Pancreas (tissue), 10 donors: ENCODE measurements around the gene ZNF511. TPM values are rescaled to one million over a fixed set of nuclear protein-coding genes. Genes with fewer than 3 reads are reported as not detected.
A peak's percentile ranks its signal among the peaks of the same experiment; 100 is the strongest.
"Not testable (repeated sequence)": the region's sequence is repeated elsewhere in the genome, so short reads cannot be mapped to it uniquely, and the experiment has no call there.

Source experiments
- ATAC-seq, 4 donors: fragments of 200-7000 bp; cut with Tn5 transposase; one replicate each; pipeline versions ENCODE4 v1.8.0 to v1.9.1; 2020; ENCODE audit warnings: mild to moderate bottlenecking in 4 of 4, moderate library complexity in 4 of 4
- DNase-seq, 6 donors: peaks; one replicate each; pipeline ENCODE4 v3.0.0-alpha.2; 2020
- FAIRE-seq: peaks from 2 replicates; lab custom pipeline; 2012; peaks lifted over from hg19 to GRCh38; lab: Jason Lieb, UNC
- H3K27ac ChIP-seq, 4 donors: fragments of 200-600 bp; sonication (generic); 1 replicate in 3 of 4; 2 replicates in 1 of 4; pipeline versions ENCODE4 v1.5.0 to v1.8.0; 2020
- H3K27me3 ChIP-seq, 4 donors: fragments of 200-600 bp; one replicate each; pipeline ENCODE4 v1.8.0; 2021
- H3K36me3 ChIP-seq, 3 donors: fragments of 200-600 bp; sonication (generic) in 1 of 3; one replicate each; pipeline versions ENCODE4 v1.5.0 to v1.8.0; 2020 to 2021
- H3K4me1 ChIP-seq, 3 donors: fragments of 200-600 bp; one replicate each; pipeline ENCODE4 v1.8.0; 2021
- H3K4me3 ChIP-seq, 4 donors: fragments of 200-600 bp; sonication (generic) in 2 of 4; one replicate each; pipeline versions ENCODE4 v1.5.0 to v1.8.0; 2020 to 2021
- H3K9me3 ChIP-seq, 4 donors: fragments of 200-600 bp; one replicate each; pipeline ENCODE4 v1.8.0; 2021
- CTCF ChIP-seq, 4 donors: fragments of 200-600 bp; sonication (generic) in 3 of 4; IDR thresholded peaks; one replicate each; pipeline versions ENCODE4 v1.5.0 to v1.8.0; 2021; ENCODE audit warnings: antibody characterized with exemption in 4 of 4
- WGBS, 2 donors: extraction: QIAGEN DNeasy Blood & Tissue Kit; methylation state at CpG; one replicate each; pipeline ENCODE4 v1.1.7; 2013; 5-methylcytosine and 5-hydroxymethylcytosine counted together
- intact Hi-C, 3 donors: fragments of 100-400 bp; cut with DNase I; formaldehyde crosslinking; loops; one replicate each; pipeline versions ENCODE4 v1.11.1 to v1.14.2; 2022
- polyA plus RNA-seq, 2 donors: library from polyadenylated mRNA; stranded (reverse); fragments of 200-250 nt; gene quantifications; one replicate each; pipeline ENCODE4 v1.2.3, GENCODE V29; 2013
- total RNA-seq, 6 donors: library from RNA; stranded (reverse); fragmentation: NEBNext Ultra II Directional in 4 of 6; extraction: Animal tissue kit (Norgen Biotek cat#: 25700) in 4 of 6; gene quantifications; one replicate each; pipeline versions ENCODE4 v1.2.1 to v1.2.4, GENCODE V29; 2021 to 2023
- donor health status: healthy with polysubstance abuse.
- donor health status: DM: no; HTN: no; CAD: no; lungs with moderate emphysema.
- donor health status: DM: no; HTN: no; CAD: no.
- donor health status: control.
- donor health status: control.
- donor health status: Bipolar disorder and iron deficiency.
- donor health status: DM: yes; HTN: yes; CAD: no.
- donor health status: DM: no; HTN: no; CAD: no.
- donor health status: DM: no; HTN: no; CAD: no.
- donor health status: DM: yes; HTN: yes; CAD: no.

Gene ZNF511
- total and polyA plus RNA-seq, 8 donors: 13.3 to 40.3 (median 17.3) TPM

GRCh38 chr10:133315847-133316246, 7.1 kb downstream of the ZNF511 start:
- no peak for FAIRE-seq
- Histone ChIP-seq H3K4me3 (no peak overlapping the region), H3K36me3 (peaks cover 0 to 11% (median 4%) of the 10 kb centered on the region in 3 donors), H3K9me3 (no peaks in the 10 kb centered on the region), H3K27ac (no peak overlapping the region), H3K27me3 (no peaks in the 10 kb centered on the region), H3K4me1 (no peaks in the 10 kb centered on the region)
- no peak for ATAC-seq
- TF ChIP-seq CTCF (IDR thresholded peaks at IDR 0.05): no peak
- intact Hi-C loops: no loop called here
- 86 to 88% methylated on average over 5 of the region's 5 CpGs for WGBS, 2 donors
- DNase-seq: no peak

GRCh38 chr10:133316266-133316665, 7.6 kb downstream of the ZNF511 start:
- no peak overlapping the region for H3K27ac ChIP-seq
- no peaks in the 10 kb centered on the region for H3K9me3 ChIP-seq
- H3K4me3 ChIP-seq: no peak overlapping the region
- intact Hi-C loops: no loop called here
- 86 to 92% methylated on average over 9 of the region's 9 CpGs for WGBS, 2 donors
- H3K4me1 ChIP-seq: no peaks in the 10 kb centered on the region
- no peaks in the 10 kb centered on the region for H3K27me3 ChIP-seq
- ATAC-seq (no peak), FAIRE-seq (no peak), DNase-seq (no peak)
- no peak for TF ChIP-seq CTCF (IDR thresholded peaks at IDR 0.05)
- H3K36me3 ChIP-seq: peaks cover 0 to 11% (median 4%) of the 10 kb centered on the region in 3 donors

GRCh38 chr10:133316732-133317131, 8.0 kb downstream of the ZNF511 start:
- no peak overlapping the region for H3K27ac ChIP-seq
- H3K4me3 ChIP-seq: no peak overlapping the region
- no peak for TF ChIP-seq CTCF (IDR thresholded peaks at IDR 0.05)
- intact Hi-C loops: no loop called here
- no peaks in the 10 kb centered on the region for H3K9me3 ChIP-seq
- peaks cover 0 to 9% (median 4%) of the 10 kb centered on the region in 3 donors for H3K36me3 ChIP-seq
- no peak for DNase-seq
- no peak for ATAC-seq
- H3K27me3 ChIP-seq: no peaks in the 10 kb centered on the region
- H3K4me1 ChIP-seq: no peaks in the 10 kb centered on the region
- WGBS, 2 donors: 68 to 75% methylated on average over 7 of the region's 7 CpGs
- FAIRE-seq: no peak

GRCh38 chr10:133318494-133319127, 9.9 kb downstream of the ZNF511 start:
- WGBS, 2 donors: 6 to 9% methylated on average over 42 to 51 of the region's 51 CpGs
- Histone ChIP-seq H3K36me3 (no peaks in the 10 kb centered on the region), H3K4me3 (peak overlapping the region in 2 of 4 donors; percentile 25 to 45), H3K27ac (no peak overlapping the region), H3K4me1 (no peaks in the 10 kb centered on the region), H3K27me3 (no peaks in the 10 kb centered on the region), H3K9me3 (no peaks in the 10 kb centered on the region)
- TF ChIP-seq CTCF (IDR thresholded peaks at IDR 0.05): peak; percentile 69 to 84 (median 78)
- intact Hi-C loops: no loop called here
- DNase-seq (peak; percentile 55 to 92 (median 76)), FAIRE-seq (no peak), ATAC-seq (peak; percentile 92 to 97 (median 96))

- H3K36me3 ChIP-seq, H3K27ac ChIP-seq, FAIRE-seq, H3K27me3 ChIP-seq, H3K4me1 ChIP-seq, intact Hi-C loops, H3K9me3 ChIP-seq, DNase-seq, ATAC-seq, H3K4me3 ChIP-seq: not testable (repeated sequence)
- 89 to 90% methylated on average over 6 of the region's 6 CpGs for WGBS, 2 donors
Measured at GRCh38 chr10:133320852-133321422, 12.2 kb downstream of the ZNF511 start.

GRCh38 chr10:133322064-133322709, 13.5 kb downstream of the ZNF511 start:
- H3K4me1 ChIP-seq, H3K27ac ChIP-seq, DNase-seq, FAIRE-seq, ATAC-seq, intact Hi-C loops, H3K36me3 ChIP-seq, H3K9me3 ChIP-seq, H3K4me3 ChIP-seq: not testable (repeated sequence)
- peaks cover 0 to 15% (median 10%) of the 10 kb centered on the region in 4 donors for H3K27me3 ChIP-seq
- WGBS, 2 donors: 78 to 86% methylated on average over 12 of the region's 14 CpGs
